HepG2 (cell line): ENCODE results near the gene BBOX1. TPM values are rescaled to one million over a fixed set of nuclear protein-coding genes. Genes with fewer than 3 reads are reported as not detected.

Source experiments
- ATAC-seq: fragments of 200-7000 bp; cut with Tn5 transposase; 3 replicates; pipeline ENCODE4 v1.9.1; 2020; ENCODE audit warnings: mild to moderate bottlenecking, moderate library complexity
- BruUV-seq: library from RNA; stranded (reverse); fragments of 400-500 nt; replicated peaks from 2 replicates; lab custom pipeline; 2021; lab: Mats Ljungman, UMichigan
- CTCF ChIA-PET: fragments of 300-600 bp; formaldehyde crosslinking; extraction: SDS; loops from one replicate; lab custom pipeline; 2021; ENCODE audit warnings: low total read pairs, inconsistent platforms, low intra/inter-chr PET ratio; lab: Yijun Ruan, JAX
- POLR2A ChIA-PET: fragments of 350-600 bp; sonication (Branson Sonifier 250); formaldehyde crosslinking; loops from one replicate; lab custom pipeline; 2020; ENCODE audit warnings: antibody characterized with exemption, inconsistent platforms; lab: Yijun Ruan, JAX
- DNase-seq: peaks from one replicate; pipeline ENCODE4 v3.0.0-alpha.2; 2015; ENCODE audit warnings: low spot score
- FAIRE-seq: peaks from 3 replicates; lab custom pipeline; 2011; peaks lifted over from hg19 to GRCh38; lab: Jason Lieb, UNC
- H2AFZ ChIP-seq: one replicate; pipeline ENCODE4 v1.6.1; 2011; ENCODE audit warnings: low read length, inconsistent platforms
- H3K27ac ChIP-seq: fragments of 300-600 bp; 3 replicates; pipeline ENCODE4 v1.8.0; 2011; ENCODE audit warnings: mixed run types, mild to moderate bottlenecking, mixed read lengths, low read length, inconsistent platforms; ENCODE audit not compliant: insufficient read depth; ENCODE audit errors: extremely low read length
- H3K27me3 ChIP-seq, 2 experiments: fragments of 200-600 bp in 1 of 2; 2 replicates in 1 of 2; 3 replicates in 1 of 2; pipeline versions ENCODE4 v1.6.0 to v1.8.0; 2011; ENCODE audit warnings: low read length in 2 of 2, mild to moderate bottlenecking in 2 of 2, moderate library complexity in 2 of 2, inconsistent platforms in 1 of 2; ENCODE audit not compliant: insufficient read depth in 2 of 2, control insufficient read depth in 1 of 2
- H3K36me3 ChIP-seq, 2 experiments: fragments of 200-600 bp in 1 of 2; replicated peaks in 1 of 2; 2 replicates in 1 of 2; 3 replicates in 1 of 2; pipeline versions ENCODE4 v1.5.1 to v1.8.0; 2011; ENCODE audit warnings: low read length in 2 of 2, inconsistent platforms in 1 of 2; ENCODE audit not compliant: insufficient read depth in 2 of 2, control insufficient read depth in 1 of 2
- H3K4me1 ChIP-seq: 2 replicates; pipeline ENCODE4 v1.5.1; 2012; ENCODE audit warnings: low read length, inconsistent platforms; ENCODE audit not compliant: insufficient read depth
- H3K4me2 ChIP-seq: 2 replicates; pipeline ENCODE4 v1.6.0; 2011; ENCODE audit warnings: low read depth, low read length, inconsistent platforms
- H3K4me3 ChIP-seq, 3 experiments: fragments of 200-600 bp in 1 of 3; sonication (generic), shearing (Covaris generic) in 1 of 3; replicated peaks in 1 of 3; 2 replicates each; pipeline ENCODE4 v1.5.1; 2011 to 2016; ENCODE audit warnings: low read length in 3 of 3, inconsistent platforms in 2 of 3, low read depth in 2 of 3, mild to moderate bottlenecking in 2 of 3, control low read depth in 1 of 3, mixed read lengths in 1 of 3; ENCODE audit not compliant: insufficient read depth in 1 of 3
- H3K79me2 ChIP-seq: one replicate; pipeline ENCODE4 v1.6.1; 2011; ENCODE audit warnings: low read length, inconsistent platforms; ENCODE audit not compliant: insufficient read depth
- H3K9ac ChIP-seq: 2 replicates; pipeline ENCODE4 v1.6.0; 2011; ENCODE audit warnings: mild to moderate bottlenecking, low read depth, low read length, inconsistent platforms; ENCODE audit not compliant: insufficient read depth
- H3K9me3 ChIP-seq: 2 replicates; pipeline ENCODE4 v1.5.1; 2012; ENCODE audit warnings: mild to moderate bottlenecking, low read length
- H4K20me1 ChIP-seq: 2 replicates; pipeline ENCODE4 v1.6.0; 2011; ENCODE audit warnings: inconsistent platforms, mild to moderate bottlenecking, low read length, moderate library complexity; ENCODE audit not compliant: insufficient read depth
- ARID2 ChIP-seq: sonication (generic); formaldehyde crosslinking; IDR thresholded peaks from 2 replicates; pipeline ENCODE4 v1.8.1; 2022; ENCODE audit warnings: mild to moderate bottlenecking, missing genetic modification reagents, borderline replicate concordance
- CBX1 ChIP-seq: IDR thresholded peaks from one replicate; pipeline ENCODE4 v1.6.1; 2016; ENCODE audit warnings: antibody characterized with exemption, low read depth
- GATAD2A ChIP-seq: IDR thresholded peaks from 2 replicates; pipeline ENCODE4 v1.6.1; 2016
- JUN ChIP-seq: sonication (generic); formaldehyde crosslinking; IDR thresholded peaks from 2 replicates; pipeline ENCODE4 v1.4.0; 2020; ENCODE audit warnings: mild to moderate bottlenecking, missing genetic modification reagents
- RFXANK ChIP-seq: IDR thresholded peaks from 2 replicates; pipeline ENCODE4 v1.6.1; 2016
- SRSF1 ChIP-seq: fragments of 200-400 bp; formaldehyde crosslinking; optimal IDR thresholded peaks from 2 replicates; pipeline ENCODE3; 2017; ENCODE audit warnings: mild to moderate bottlenecking, low read depth, low read length, moderate library complexity
- ZNF737 ChIP-seq: sonication (generic); formaldehyde crosslinking; IDR thresholded peaks from 2 replicates; pipeline ENCODE4 v1.5.0; 2020; ENCODE audit warnings: missing genetic modification reagents, mild to moderate bottlenecking, borderline replicate concordance
- WGBS: methylation state at CpG from one replicate; pipeline ENCODE4 v1.1.6; 2017; ENCODE audit warnings: low lambda C conversion rate; 5-methylcytosine and 5-hydroxymethylcytosine counted together
- in situ Hi-C: cut with HindIII; loops from 2 replicates; pipeline ENCODE4 v1.10.0; 2017; ENCODE audit warnings: low pct_unique_long_range_greater_than_20kb; ENCODE audit not compliant: extremely low pct_ligation_motif_present
- intact Hi-C: fragments of 100-400 bp; cut with micrococcal nuclease; formaldehyde crosslinking; loops from one replicate; pipeline ENCODE4 v1.10.0; 2022; ENCODE audit not compliant: unreplicated experiment
- polyA plus RNA-seq, 8 experiments: library from polyadenylated mRNA; depleted of rRNA in 3 of 8; stranded (reverse) in 7 of 8; unstranded in 1 of 8; fragments of >200 nt; fragmentation: Illumina TruSeq in 4 of 8; extraction: Trizol in 4 of 8; gene quantifications; 2 replicates each; pipeline versions ENCODE4 v1.2.1 to v1.2.3, GENCODE V29; 2011 to 2016; ENCODE audit warnings: low read depth in 4 of 8, missing spikeins in 1 of 8, mixed read lengths in 1 of 8; ENCODE audit not compliant: insufficient read depth in 1 of 8
- total RNA-seq, 5 experiments: library from RNA; depleted of rRNA; stranded (reverse); fragments of >200 nt; fragmentation: Illumina TruSeq; extraction: Trizol; gene quantifications; 2 replicates each; pipeline ENCODE4 v1.2.3, GENCODE V29; 2016; ENCODE audit warnings: low read depth in 1 of 5
- TF ChIP-seq, protein P1 (sequence below): sonication (generic); formaldehyde crosslinking; IDR thresholded peaks from 2 replicates; pipeline ENCODE4 v1.5.0; 2020; ENCODE audit warnings: missing genetic modification reagents, mild to moderate bottlenecking, borderline replicate concordance
- TF ChIP-seq, protein P2 (sequence below): fragments of 450-650 bp; IDR thresholded peaks from 2 replicates; pipeline ENCODE4 v1.6.1; 2016
- TF ChIP-seq, protein P3 (sequence below): sonication (generic); formaldehyde crosslinking; IDR thresholded peaks from 2 replicates; pipeline ENCODE4 v1.4.0; 2020; ENCODE audit warnings: missing genetic modification reagents, borderline replicate concordance
- TF ChIP-seq, protein P4 (sequence below): sonication (generic); formaldehyde crosslinking; IDR thresholded peaks from 2 replicates; pipeline ENCODE4 v1.9.0; 2021; ENCODE audit warnings: missing genetic modification reagents, borderline replicate concordance
- TF ChIP-seq, protein P5 (sequence below): sonication (generic); formaldehyde crosslinking; IDR thresholded peaks from 2 replicates; pipeline ENCODE4 v1.8.1; 2023; ENCODE audit warnings: missing genetic modification reagents, inconsistent platforms, borderline replicate concordance

The BBOX1 gene
- total and polyA plus RNA-seq, 2 of the 13 experiments (the other 11 are each of a cell fraction or from before 2014, with no cell fraction given), result not detected

DNA sequence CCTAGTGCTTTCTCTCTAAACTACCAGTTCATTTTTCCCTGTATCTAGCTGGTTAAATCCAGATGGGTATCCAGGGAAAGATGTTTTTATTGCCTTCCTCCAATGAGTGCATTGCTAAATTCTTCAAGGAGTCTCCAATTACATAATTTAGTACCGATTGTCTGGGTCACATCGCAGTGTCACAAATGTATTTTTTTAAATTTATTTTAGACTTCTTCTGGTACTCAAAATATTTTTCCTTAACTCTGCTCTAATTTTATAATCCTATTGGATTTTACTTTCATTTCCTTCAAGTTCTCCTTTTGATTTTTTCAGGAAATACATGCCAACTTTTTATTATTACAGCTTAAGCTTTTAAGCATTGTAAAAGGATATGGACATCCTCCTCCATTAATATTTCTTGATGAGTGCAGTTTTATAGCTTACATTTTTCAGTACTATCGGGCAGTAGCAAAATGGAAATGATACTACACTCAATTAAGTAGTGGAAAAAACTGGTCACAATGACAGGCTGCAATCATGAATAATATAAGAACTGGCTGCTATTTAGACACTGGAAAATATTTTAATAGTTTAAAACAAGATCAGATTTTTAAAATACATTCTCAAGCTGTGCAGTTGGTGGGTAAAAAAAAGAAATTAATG, 20.3 kb downstream of the BBOX1 start:
- ATAC-seq, result no peak
- Histone ChIP-seq H4K20me1 (no peaks in the 10 kb centered on the region), H3K9me3 (no peaks in the 10 kb centered on the region), H3K36me3 (no peaks in the 10 kb centered on the region), H2AFZ (no peak overlapping the region), H3K4me2 (no peak overlapping the region), H3K79me2 (no peaks in the 10 kb centered on the region), H3K27ac (no peak overlapping the region), H3K4me3 (no peak overlapping the region), H3K4me1 (peaks cover under 1% of the 10 kb centered on the region), H3K9ac (no peak overlapping the region), H3K27me3 (peaks cover 0 to 1% of the 10 kb centered on the region in 2 experiments; a peak in 2 of 5 replicates)
- ChIA-PET CTCF (no interaction called here), POLR2A (no interaction called here)
- intact Hi-C loops, result no loop called here
- no TSS peak for BruUV-seq
- DNase-seq, result no peak
- WGBS, result 17% methylated on average over 3 of the region's 3 CpGs
- FAIRE-seq, result no peak
- in situ Hi-C loops, result no loop called here
- TF ChIP-seq, protein P1, sequence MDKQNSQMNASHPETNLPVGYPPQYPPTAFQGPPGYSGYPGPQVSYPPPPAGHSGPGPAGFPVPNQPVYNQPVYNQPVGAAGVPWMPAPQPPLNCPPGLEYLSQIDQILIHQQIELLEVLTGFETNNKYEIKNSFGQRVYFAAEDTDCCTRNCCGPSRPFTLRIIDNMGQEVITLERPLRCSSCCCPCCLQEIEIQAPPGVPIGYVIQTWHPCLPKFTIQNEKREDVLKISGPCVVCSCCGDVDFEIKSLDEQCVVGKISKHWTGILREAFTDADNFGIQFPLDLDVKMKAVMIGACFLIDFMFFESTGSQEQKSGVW (CRISPR knock-in tag), result no peak
- TF ChIP-seq SRSF1 (no peak), GATAD2A (CRISPR knock-in tag) (no peak), RFXANK (CRISPR knock-in tag) (no peak), ARID2 (CRISPR knock-in tag) (no peak), JUN (no peak), ZNF737 (no peak), CBX1 (no peak)
- TF ChIP-seq, protein P2, sequence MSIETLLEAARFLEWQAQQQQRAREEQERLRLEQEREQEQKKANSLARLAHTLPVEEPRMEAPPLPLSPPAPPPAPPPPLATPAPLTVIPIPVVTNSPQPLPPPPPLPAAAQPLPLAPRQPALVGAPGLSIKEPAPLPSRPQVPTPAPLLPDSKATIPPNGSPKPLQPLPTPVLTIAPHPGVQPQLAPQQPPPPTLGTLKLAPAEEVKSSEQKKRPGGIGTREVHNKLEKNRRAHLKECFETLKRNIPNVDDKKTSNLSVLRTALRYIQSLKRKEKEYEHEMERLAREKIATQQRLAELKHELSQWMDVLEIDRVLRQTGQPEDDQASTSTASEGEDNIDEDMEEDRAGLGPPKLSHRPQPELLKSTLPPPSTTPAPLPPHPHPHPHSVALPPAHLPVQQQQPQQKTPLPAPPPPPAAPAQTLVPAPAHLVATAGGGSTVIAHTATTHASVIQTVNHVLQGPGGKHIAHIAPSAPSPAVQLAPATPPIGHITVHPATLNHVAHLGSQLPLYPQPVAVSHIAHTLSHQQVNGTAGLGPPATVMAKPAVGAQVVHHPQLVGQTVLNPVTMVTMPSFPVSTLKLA, result no peak
- TF ChIP-seq, protein P3, sequence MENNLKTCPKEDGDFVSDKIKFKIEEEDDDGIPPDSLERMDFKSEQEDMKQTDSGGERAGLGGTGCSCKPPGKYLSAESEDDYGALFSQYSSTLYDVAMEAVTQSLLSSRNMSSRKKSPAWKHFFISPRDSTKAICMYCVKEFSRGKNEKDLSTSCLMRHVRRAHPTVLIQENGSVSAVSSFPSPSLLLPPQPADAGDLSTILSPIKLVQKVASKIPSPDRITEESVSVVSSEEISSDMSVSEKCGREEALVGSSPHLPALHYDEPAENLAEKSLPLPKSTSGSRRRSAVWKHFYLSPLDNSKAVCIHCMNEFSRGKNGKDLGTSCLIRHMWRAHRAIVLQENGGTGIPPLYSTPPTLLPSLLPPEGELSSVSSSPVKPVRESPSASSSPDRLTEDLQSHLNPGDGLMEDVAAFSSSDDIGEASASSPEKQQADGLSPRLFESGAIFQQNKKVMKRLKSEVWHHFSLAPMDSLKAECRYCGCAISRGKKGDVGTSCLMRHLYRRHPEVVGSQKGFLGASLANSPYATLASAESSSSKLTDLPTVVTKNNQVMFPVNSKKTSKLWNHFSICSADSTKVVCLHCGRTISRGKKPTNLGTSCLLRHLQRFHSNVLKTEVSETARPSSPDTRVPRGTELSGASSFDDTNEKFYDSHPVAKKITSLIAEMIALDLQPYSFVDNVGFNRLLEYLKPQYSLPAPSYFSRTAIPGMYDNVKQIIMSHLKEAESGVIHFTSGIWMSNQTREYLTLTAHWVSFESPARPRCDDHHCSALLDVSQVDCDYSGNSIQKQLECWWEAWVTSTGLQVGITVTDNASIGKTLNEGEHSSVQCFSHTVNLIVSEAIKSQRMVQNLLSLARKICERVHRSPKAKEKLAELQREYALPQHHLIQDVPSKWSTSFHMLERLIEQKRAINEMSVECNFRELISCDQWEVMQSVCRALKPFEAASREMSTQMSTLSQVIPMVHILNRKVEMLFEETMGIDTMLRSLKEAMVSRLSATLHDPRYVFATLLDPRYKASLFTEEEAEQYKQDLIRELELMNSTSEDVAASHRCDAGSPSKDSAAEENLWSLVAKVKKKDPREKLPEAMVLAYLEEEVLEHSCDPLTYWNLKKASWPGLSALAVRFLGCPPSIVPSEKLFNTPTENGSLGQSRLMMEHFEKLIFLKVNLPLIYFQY (CRISPR knock-in tag), result no peak
- TF ChIP-seq, protein P4, sequence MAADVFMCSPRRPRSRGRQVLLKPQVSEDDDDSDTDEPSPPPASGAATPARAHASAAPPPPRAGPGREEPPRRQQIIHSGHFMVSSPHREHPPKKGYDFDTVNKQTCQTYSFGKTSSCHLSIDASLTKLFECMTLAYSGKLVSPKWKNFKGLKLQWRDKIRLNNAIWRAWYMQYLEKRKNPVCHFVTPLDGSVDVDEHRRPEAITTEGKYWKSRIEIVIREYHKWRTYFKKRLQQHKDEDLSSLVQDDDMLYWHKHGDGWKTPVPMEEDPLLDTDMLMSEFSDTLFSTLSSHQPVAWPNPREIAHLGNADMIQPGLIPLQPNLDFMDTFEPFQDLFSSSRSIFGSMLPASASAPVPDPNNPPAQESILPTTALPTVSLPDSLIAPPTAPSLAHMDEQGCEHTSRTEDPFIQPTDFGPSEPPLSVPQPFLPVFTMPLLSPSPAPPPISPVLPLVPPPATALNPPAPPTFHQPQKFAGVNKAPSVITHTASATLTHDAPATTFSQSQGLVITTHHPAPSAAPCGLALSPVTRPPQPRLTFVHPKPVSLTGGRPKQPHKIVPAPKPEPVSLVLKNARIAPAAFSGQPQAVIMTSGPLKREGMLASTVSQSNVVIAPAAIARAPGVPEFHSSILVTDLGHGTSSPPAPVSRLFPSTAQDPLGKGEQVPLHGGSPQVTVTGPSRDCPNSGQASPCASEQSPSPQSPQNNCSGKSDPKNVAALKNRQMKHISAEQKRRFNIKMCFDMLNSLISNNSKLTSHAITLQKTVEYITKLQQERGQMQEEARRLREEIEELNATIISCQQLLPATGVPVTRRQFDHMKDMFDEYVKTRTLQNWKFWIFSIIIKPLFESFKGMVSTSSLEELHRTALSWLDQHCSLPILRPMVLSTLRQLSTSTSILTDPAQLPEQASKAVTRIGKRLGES, result no peak
- TF ChIP-seq, protein P5, sequence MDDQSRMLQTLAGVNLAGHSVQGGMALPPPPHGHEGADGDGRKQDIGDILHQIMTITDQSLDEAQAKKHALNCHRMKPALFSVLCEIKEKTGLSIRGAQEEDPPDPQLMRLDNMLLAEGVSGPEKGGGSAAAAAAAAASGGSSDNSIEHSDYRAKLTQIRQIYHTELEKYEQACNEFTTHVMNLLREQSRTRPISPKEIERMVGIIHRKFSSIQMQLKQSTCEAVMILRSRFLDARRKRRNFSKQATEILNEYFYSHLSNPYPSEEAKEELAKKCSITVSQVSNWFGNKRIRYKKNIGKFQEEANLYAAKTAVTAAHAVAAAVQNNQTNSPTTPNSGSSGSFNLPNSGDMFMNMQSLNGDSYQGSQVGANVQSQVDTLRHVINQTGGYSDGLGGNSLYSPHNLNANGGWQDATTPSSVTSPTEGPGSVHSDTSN (CRISPR knock-in tag), result no peak
